HG02885 (cell line): Measurements from ENCODE around the gene EIPR1.

ENCODE experiments used
- ATAC-seq: cut with Tn5 transposase; IDR thresholded peaks from one replicate; pipeline ENCODE4 v1.9.1; 2021; ENCODE audit warnings: mild to moderate bottlenecking; ENCODE audit not compliant: unreplicated experiment, poor library complexity

The EIPR1 gene

DNA sequence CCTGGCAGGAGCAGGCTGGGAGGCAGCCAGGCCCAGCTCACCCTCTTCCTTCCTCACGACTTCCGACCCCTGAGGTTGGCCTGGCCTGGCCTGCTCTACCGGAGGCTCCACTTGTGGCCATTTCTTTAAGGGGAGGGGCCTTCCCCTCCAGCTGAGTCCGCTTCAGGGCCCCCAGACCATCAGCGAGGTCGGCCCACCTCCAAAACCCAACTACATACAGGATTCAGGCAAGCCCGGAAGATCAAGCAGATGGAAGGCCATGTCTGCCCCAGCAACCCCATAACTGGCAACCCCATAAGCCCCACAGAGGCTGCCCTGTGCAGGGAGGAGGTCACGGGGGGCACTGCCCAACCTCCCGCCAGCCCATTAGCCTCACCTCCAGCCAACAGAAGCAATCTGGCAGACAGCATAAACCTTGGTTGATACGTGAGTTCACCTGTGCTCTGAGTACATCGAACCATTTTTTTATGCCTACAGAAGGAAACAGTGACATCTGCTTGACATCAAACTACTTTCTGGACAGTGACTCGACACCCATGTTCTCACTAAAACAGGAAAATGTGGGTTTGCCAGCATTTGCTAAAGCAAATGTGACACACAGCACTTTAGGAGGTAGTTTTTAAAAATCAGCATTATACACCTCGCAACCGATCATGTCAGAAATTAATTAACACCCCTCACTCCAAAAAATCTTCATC, 98.9 kb downstream of the EIPR1 start:
- ATAC-seq, result no peak

DNA sequence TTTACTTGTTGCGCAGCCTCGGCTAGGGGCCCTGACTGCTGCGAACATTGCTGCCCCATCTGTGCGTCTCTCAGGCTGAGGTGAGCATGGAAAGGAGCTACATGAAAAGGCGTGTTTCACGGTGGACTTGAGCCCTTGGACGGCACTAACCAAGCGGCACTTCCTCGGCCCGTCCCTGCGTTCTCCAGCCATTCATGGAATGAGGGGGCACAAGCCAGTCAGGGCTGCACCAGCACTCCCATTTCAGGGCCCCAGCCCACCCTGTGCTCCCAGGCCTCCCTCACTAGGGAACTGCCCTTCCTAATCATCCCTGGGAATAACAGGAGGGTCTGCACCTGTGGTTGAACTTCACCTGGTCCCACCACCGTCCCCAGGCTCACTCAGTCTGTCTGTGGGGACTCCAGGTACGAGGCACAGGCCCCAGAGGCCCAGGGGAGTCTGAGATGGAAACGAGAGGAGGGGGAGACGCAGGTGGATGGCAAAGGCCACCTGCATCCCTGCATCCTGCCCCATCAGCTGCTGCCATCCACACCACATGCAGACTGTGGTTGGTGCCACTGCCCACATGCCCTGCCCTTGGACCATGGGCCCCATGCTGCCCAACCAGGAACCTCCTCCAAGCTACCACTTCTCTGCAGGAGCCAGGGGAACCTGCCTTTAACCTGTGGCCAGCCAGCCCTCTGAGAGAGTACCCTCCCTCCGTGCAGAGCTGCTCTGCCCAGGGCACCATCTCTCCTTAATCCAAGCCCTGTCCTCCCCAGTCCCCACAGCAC, 99.7 kb downstream of the EIPR1 start:
- no peak for ATAC-seq

DNA sequence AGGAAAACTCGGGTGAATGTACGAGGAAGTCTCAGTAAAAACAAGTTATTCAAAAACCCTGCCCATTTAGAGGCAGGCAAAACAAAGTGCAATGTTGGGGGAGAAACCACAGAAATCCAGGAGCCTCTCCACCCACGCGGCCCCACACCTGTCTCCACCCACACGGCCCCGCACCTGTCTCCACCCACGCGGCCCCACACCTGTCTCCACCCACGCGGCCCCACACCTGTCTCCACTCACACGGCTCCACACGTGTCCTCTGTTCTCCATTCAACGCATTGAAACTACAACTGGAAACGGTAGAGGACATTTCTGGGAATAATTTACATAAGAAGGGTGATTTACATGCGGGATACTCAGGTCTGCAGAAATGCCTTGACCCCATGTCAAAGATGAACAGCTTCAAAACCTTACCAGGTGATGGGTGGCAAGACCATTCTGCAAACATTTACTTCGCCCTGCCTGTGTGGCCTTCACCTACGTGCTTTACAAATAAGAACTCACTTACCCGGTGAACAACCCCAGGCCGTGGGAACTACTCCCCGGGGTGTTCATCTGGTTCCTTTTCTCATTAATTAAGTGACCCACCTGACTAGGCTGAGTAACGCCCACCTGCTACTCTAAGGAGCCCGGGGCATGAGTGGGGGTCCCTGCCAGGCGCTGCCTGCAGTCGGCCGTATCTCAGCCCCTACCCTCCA, 100.4 kb downstream of the EIPR1 start:
- no peak for ATAC-seq

DNA sequence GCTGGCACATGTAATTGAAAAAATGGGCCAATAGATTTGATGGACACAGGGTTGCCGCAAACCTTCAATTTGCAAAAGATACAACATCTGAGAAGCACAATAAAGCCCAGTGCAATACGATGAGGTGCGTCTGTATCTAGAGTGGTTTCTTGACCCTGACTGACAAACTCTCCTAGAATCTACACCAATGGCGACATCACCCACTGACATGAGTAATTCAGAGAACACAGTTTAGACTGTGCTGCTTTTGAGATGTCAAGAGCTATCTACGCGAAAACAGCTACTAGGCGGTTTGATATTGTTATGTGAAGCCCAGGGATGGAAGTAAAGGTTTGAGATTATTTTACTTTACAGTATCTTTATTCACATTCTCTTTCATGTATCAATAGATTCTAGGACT, 104.9 kb downstream of the EIPR1 start:
- no peak for ATAC-seq

DNA sequence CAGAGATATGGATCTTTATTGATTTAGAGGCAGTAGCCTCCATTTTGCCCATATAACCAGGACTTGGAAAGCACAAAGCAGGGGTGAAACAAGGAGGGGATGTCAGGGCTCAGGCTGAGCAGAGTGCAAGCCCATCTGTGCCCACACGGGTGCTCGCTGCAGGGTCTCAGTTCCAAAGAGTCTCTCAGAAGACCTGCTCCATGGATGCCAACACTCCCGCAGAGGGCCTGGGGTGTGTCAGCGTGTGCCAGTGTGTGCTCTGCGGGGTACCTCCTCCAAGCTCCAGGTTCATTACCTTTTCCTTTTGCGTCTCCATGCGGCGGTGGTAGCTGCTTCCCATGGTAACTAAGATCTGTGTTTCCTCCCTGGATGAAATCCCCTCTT, 107.5 kb downstream of the EIPR1 start:
- ATAC-seq, result no peak

DNA sequence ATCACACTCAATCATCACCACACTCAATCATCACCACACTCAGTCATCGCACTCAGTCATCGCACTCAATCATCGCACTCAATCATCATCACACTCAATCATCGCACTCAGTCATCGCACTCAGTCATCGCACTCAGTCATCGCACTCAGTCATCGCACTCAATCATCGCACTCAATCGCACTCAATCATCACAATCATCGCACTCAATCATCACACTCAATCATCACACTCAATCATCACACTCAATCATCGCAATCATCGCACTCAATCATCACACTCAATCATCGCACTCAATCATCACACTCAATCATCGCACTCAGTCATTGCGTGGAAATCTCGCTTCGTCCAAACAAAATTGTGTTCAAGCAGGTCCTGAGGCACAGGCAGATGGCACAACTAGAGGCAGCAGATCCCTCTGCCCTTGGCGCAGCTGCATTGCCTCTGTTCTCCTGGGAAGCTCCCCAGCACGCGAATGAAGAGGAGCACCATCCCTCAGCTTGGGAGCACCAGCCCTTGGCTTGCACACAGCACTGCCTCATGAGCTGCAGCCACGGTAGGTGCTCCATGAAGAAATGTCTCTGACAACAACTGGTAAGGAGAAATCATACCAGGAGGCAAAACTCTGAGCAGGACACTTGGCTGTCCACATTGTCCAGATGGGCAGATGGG, 108.1 kb downstream of the EIPR1 start:
- no peak for ATAC-seq

- ATAC-seq, result no peak
Measured at GRCh38 chr2:3268705-3269029, 109.0 kb downstream of the EIPR1 start.

- no peak for ATAC-seq
Measured at GRCh38 chr2:3267869-3268704, 109.5 kb downstream of the EIPR1 start.

DNA sequence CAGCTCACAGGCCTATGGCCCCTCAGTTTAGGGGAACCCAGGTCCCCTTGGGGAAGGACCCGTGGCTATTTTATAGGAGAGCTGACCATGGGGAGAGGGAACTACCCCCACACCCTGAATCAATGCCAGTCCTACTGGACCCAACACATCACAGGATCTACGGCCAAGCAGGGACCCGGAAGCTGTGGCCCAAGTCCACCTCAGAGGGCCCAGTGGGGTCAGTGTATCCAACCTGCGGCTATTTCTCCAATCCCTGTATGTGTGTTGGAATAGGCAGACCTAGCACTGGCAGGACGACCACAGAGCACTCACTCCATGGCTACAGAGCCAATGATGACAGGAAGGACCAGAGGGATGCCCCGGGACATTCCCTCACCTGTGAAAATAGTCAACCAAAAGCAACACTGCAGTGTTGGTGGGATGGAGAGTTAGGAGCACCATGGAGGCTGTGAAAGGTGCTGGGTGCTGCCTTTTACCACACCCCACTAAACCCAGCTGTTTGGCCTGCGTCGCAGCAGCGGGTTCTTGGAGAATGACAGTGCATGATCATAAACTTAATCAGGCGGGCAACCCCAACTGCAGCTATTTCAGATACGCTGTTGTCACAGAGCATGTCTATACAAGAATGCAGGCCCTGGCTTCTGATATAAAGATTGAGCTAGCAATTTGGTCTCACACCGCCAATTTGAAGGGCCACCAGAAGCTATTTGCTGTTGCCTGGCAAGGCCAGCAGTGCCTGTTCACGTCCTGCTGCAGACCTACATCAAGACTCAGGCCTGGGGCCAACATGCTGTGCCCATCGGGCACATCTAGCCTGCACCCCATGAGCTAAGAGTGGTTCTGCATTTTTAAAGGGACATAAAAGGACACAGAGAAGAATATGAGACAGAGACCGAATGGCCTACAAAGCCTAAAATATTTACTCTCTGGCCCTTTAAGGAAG, 110.4 kb downstream of the EIPR1 start:
- no peak for ATAC-seq

DNA sequence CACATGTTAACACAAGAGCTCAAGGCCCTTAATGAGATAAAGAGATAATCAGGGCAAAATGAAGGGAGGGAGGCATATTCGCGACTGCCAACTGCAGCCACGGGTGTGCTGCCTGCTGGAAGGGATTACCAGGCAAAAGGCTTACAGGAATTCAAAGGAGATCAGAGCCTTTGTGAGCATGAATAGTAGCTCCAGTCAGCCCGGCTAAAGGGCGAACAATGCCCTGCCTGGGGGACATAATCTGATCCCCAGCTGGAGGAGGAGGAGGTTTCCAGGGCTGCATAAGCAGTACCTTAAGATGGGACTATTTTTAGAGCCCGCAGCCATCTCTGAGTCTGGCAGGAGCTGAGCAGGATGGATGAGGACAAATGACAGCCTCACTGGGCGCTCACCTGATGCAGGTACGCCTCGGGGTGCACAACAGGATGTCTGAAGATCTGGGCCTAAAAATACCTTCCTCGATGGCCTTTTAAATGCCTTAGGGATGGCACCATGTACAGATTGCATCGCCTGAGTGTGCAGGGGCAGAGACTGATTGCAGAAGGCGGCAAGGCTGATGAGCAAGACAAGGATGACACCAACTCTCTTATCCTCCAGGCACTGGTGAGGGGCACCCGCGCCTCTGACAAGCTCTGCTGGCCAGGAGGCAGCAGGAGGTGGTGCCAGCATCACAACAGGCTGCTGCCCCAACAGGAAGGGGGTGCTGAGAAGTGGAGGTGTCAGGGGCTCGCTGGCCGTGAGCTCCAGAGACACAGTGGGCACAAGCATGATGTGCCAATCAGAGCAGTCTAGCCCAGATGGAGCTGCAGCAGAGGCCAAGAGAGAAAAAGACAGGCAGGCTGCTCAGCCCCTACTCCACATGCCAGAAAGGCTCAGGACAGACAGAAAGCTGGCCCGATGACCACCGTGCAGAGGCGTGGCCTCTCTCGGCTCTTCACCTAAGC, 111.4 kb downstream of the EIPR1 start:
- no peak for ATAC-seq

- ATAC-seq, result no peak
Measured at GRCh38 chr2:3265471-3265870, 112.1 kb downstream of the EIPR1 start.

DNA sequence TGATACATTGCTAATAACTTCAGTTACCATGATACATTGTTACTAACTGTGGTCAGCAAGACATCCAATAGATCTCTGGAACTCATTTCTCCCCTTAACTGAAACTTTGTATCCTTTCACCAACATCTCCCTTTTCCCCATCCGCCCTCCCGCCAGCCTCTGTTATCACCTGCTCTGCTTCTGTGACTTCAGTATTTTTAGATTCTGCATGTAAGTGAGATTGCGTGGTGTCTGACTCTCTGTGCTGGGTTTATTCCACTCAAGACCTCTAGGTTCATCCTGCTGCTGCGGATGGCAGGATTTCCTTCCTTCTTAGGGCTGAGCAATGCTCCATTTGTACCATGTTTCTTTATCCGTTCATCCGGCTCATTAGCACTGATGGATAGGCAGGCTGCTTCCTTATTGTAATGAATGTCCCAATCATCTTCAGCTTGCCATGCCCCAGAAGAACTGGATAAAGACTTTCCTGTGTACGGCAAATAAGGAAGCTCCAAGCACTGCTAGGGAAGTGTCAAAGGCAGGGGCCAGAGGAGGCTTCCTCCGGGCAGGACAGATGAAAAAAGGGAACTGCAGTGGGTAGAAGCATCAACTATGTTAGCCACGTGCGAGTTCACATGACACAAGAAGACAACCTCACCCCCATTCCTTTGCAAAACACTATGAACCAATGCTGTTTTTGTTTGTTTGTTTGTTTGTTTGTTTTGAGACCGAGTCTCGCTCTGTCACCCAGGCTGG, 113.4 kb downstream of the EIPR1 start:
- ATAC-seq, result no peak

- no peak for ATAC-seq
Measured at GRCh38 chr2:3263487-3263886, 114.1 kb downstream of the EIPR1 start.

DNA sequence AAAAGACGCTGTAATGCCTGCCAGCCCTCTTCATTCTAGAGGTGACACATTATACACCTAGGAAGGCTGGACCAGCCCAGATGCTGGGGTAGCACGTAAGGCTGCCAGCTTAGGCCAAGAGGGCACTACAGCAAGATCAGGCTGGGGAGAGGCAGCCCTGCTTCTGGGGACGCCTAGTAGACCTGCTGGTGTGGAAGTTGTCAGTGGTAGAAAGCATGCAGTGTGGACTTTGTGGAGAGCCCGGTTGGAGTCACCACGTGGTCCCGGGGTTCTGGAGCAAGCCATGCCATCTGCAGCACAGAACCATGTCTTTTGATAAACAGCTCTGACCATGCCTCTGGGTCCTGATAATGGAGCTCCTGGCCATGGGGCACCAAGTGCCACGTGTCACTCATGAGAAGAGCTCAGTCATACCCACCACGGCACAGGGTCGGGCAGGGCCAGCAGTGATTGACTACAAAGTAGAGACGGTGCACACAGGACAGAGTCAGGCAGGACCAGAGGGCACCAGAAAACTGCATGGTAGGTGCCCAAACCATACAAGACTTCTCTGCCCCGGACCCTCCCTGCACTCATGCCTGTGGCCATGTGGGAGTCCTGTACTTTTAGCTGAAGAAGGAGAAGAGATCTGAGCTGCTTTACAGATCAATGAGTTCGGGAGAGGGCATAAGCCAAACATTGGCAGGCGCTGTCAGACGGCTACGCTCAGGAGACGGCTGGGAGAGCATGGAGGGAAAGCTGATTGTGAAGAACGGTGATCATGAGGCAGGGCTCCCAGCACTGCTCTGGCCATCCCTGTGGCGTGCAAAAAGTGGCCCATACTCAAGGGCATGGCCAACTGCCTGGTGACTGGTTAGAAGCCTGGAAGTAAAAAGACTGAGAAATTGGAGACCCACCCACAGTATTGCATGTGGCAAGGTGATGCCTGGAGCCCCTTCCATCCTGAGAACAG, 114.9 kb downstream of the EIPR1 start:
- no peak for ATAC-seq

- no peak for ATAC-seq
Measured at GRCh38 chr2:3261511-3261910, 116.1 kb downstream of the EIPR1 start.

DNA sequence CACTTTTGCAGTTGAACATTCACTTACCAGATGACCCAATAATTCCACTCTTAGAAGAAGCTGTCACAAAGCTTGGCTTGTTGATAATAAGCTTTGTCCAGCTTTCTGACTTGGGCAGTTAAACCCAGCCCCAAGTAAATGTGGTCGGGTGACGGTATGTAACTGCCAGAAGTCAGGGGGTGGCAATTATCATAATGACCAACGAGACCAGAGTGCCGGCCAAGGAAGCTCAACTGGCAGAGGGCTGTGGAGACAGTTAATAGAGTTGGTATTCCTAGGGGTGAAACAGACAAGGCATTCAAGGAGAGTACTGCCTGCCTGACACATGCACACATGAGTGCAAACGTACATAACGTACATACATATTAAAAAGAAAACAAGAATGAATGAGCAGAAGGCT, 116.7 kb downstream of the EIPR1 start:
- ATAC-seq, result no peak
